Panc1 (cell line): ENCODE measurements around the gene HRH3. TPM values are rescaled to one million over a fixed set of nuclear protein-coding genes. Genes with fewer than 3 reads are reported as not detected.

Experiments used
- ATAC-seq: fragments of 200-7000 bp; cut with Tn5 transposase; 2 replicates; pipeline ENCODE4 v1.9.1; 2020; ENCODE audit warnings: mild to moderate bottlenecking, moderate library complexity
- BruUV-seq: library from RNA; stranded (reverse); fragments of 400-500 nt; replicated peaks from 2 replicates; lab custom pipeline; 2021; lab: Mats Ljungman, UMichigan
- CTCF ChIA-PET: fragments of 300-600 bp; sonication (Branson Sonifier 250); formaldehyde crosslinking; loops from one replicate; lab custom pipeline; 2022; ENCODE audit warnings: antibody characterized with exemption; lab: Charles Lee
- POLR2A ChIA-PET: fragments of 300-600 bp; sonication (Branson Sonifier 250); formaldehyde crosslinking; loops from one replicate; lab custom pipeline; 2022; ENCODE audit warnings: antibody characterized with exemption; lab: Charles Lee
- DNase-seq: peaks from one replicate; pipeline ENCODE4 v3.0.0-alpha.2; 2010; ENCODE audit warnings: low read depth, low spot score
- H3K27ac ChIP-seq: 2 replicates; pipeline ENCODE4 v1.5.1; 2011; ENCODE audit warnings: mild to moderate bottlenecking, low read length, inconsistent platforms
- H3K27me3 ChIP-seq: fragments of 200-500 bp; sonication (Bioruptor generic); 2 replicates; pipeline ENCODE4 v1.6.0; 2014; ENCODE audit warnings: low read length, inconsistent platforms; ENCODE audit not compliant: control insufficient read depth, insufficient read depth
- H3K36me3 ChIP-seq: fragments of 200-500 bp; sonication (Bioruptor generic); 2 replicates; pipeline ENCODE4 v1.5.1; 2014; ENCODE audit warnings: inconsistent platforms, mild to moderate bottlenecking, low read length, moderate library complexity; ENCODE audit not compliant: control insufficient read depth, insufficient read depth
- H3K4me1 ChIP-seq: 2 replicates; pipeline ENCODE4 v1.5.1; 2011; ENCODE audit warnings: inconsistent platforms, mild to moderate bottlenecking, low read length, moderate library complexity; ENCODE audit not compliant: control insufficient read depth, insufficient read depth
- H3K4me3 ChIP-seq, 2 experiments: 2 replicates each; pipeline ENCODE4 v1.5.1; 2011 to 2012; ENCODE audit warnings: low read depth in 2 of 2, low read length in 2 of 2, mild to moderate bottlenecking in 2 of 2, inconsistent platforms in 1 of 2, moderate library complexity in 1 of 2
- H3K9me3 ChIP-seq: fragments of 200-500 bp; sonication (Bioruptor generic); 2 replicates; pipeline ENCODE4 v1.5.1; 2014; ENCODE audit warnings: low read depth, mild to moderate bottlenecking, inconsistent platforms, low read length, moderate library complexity; ENCODE audit not compliant: control insufficient read depth, insufficient read depth
- CTCF ChIP-seq: fragments of 450-650 bp; IDR thresholded peaks from 2 replicates; pipeline ENCODE4 v1.5.1; 2017; ENCODE audit warnings: mild to moderate bottlenecking
- POLR2AphosphoS5 ChIP-seq: IDR thresholded peaks from 2 replicates; pipeline ENCODE4 v1.6.1; 2012; ENCODE audit warnings: mild to moderate bottlenecking, low read depth, low read length, moderate library complexity
- SIN3A ChIP-seq: IDR thresholded peaks from 2 replicates; pipeline ENCODE4 v1.6.1; 2012; ENCODE audit warnings: low read depth, mild to moderate bottlenecking, low read length, moderate library complexity, borderline replicate concordance; ENCODE audit not compliant: insufficient read depth
- TCF7L2 ChIP-seq: IDR thresholded peaks from 2 replicates; pipeline ENCODE4 v1.6.1; 2011; ENCODE audit warnings: mild to moderate bottlenecking, low read depth, low read length, inconsistent platforms
- in situ Hi-C: cut with HindIII; loops from 2 replicates; pipeline ENCODE4 v1.10.0; 2016; ENCODE audit warnings: low sequenced_read_pairs, low pct_unique_long_range_greater_than_20kb
- intact Hi-C: fragments of 100-400 bp; cut with micrococcal nuclease; formaldehyde crosslinking; loops from one replicate; pipeline ENCODE4 v1.10.0; 2022; ENCODE audit not compliant: unreplicated experiment
- total RNA-seq: library from RNA; stranded (reverse); gene quantifications from one replicate; pipeline ENCODE4 v1.2.1, GENCODE V29; 2021; ENCODE audit not compliant: unreplicated experiment
- TF ChIP-seq, protein P1 (sequence below), 2 experiments: IDR thresholded peaks; 2 replicates each; pipeline ENCODE4 v1.6.1; 2011 to 2012; ENCODE audit warnings: low read depth in 2 of 2, control low read depth in 1 of 2, low read length in 1 of 2, mild to moderate bottlenecking in 1 of 2, moderate library complexity in 1 of 2; ENCODE audit not compliant: insufficient read depth in 1 of 2

Gene HRH3
- total RNA-seq, 1 experiment from 2014 or later, result 0.10 TPM

- DNase-seq (no peak), ATAC-seq (no peak)
- Histone ChIP-seq H3K9me3 (no peaks in the 10 kb centered on the region), H3K36me3 (peaks cover 14% of the 10 kb centered on the region), H3K4me3 (peak overlapping the region; percentile 89 to 98), H3K27me3 (no peaks in the 10 kb centered on the region), H3K4me1 (peaks cover 7% of the 10 kb centered on the region; the same call in 1 of the 2 replicates), H3K27ac (peak overlapping the region; percentile 95)
- TF ChIP-seq SIN3A (no peak), TCF7L2 (no peak), POLR2AphosphoS5 (no peak), CTCF (no peak)
- TF ChIP-seq, protein P1, sequence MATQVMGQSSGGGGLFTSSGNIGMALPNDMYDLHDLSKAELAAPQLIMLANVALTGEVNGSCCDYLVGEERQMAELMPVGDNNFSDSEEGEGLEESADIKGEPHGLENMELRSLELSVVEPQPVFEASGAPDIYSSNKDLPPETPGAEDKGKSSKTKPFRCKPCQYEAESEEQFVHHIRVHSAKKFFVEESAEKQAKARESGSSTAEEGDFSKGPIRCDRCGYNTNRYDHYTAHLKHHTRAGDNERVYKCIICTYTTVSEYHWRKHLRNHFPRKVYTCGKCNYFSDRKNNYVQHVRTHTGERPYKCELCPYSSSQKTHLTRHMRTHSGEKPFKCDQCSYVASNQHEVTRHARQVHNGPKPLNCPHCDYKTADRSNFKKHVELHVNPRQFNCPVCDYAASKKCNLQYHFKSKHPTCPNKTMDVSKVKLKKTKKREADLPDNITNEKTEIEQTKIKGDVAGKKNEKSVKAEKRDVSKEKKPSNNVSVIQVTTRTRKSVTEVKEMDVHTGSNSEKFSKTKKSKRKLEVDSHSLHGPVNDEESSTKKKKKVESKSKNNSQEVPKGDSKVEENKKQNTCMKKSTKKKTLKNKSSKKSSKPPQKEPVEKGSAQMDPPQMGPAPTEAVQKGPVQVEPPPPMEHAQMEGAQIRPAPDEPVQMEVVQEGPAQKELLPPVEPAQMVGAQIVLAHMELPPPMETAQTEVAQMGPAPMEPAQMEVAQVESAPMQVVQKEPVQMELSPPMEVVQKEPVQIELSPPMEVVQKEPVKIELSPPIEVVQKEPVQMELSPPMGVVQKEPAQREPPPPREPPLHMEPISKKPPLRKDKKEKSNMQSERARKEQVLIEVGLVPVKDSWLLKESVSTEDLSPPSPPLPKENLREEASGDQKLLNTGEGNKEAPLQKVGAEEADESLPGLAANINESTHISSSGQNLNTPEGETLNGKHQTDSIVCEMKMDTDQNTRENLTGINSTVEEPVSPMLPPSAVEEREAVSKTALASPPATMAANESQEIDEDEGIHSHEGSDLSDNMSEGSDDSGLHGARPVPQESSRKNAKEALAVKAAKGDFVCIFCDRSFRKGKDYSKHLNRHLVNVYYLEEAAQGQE (IDR thresholded peaks at IDR 0.05; ENCODE audit: insufficient read depth in 1 of 2, low read depth in 2 of 2, low read length in 1 of 2), result no peak
- POLR2A ChIA-PET, result interaction anchor here (0.6 kb wide), 2 partner anchors 10 to 176 kb away, joined by 3 to 13 read pairs; no protein-coding TSS in a partner anchor
- intact Hi-C loops (no loop called here), in situ Hi-C loops (no loop called here)
- CTCF ChIA-PET, result no interaction called here
- BruUV-seq, result TSS peak; percentile 96
Observed at GRCh38 chr20:62181808-62182207, 38.3 kb downstream of the HRH3 start.

DNA sequence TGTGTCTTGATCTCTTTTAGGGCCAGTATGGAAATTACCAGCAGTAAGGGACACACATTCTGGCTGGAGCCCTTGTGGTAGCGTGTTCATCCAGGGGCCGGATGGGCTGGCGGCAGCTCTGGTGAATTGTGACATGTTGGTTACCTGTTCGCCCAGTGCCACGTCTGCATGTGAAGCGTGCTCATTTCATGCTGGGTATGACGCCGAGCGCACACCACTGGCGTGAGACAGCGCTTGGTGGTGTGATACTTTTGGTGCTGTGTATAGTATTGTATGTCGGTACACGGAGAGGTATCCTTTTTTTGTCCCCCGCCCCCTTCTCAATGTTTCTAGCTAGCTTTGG, 40.9 kb downstream of the HRH3 start:
- DNase-seq (no peak), ATAC-seq (no peak)
- H3K4me3 ChIP-seq, result no peak overlapping the region
- in situ Hi-C loops, result no loop called here
- ChIA-PET CTCF (no interaction called here), POLR2A (no interaction called here)
- peaks cover 14% of the 10 kb centered on the region for H3K36me3 ChIP-seq
- no peak overlapping the region for H3K27ac ChIP-seq
- TF ChIP-seq TCF7L2 (no peak), CTCF (no peak), SIN3A (no peak), POLR2AphosphoS5 (no peak)
- TF ChIP-seq, protein P1 (IDR thresholded peaks at IDR 0.05; ENCODE audit: insufficient read depth in 1 of 2, low read depth in 2 of 2, low read length in 1 of 2), result no peak
- H3K4me1 ChIP-seq, result peaks cover 7% of the 10 kb centered on the region; the same call in 1 of the 2 replicates
- no TSS peak for BruUV-seq
- H3K27me3 ChIP-seq, result no peaks in the 10 kb centered on the region
- intact Hi-C loops, result no loop called here
- H3K9me3 ChIP-seq, result no peaks in the 10 kb centered on the region
